WTC11 (cell line): Measurements from ENCODE around the gene PRKCE.

ENCODE experiments used
- ATF2 ChIP-seq: sonication (generic); formaldehyde crosslinking; IDR thresholded peaks from 2 replicates; pipeline ENCODE4 v1.8.1; 2022; ENCODE audit warnings: low read depth, missing genetic modification reagents, borderline replicate concordance
- CTCF ChIP-seq: fragments of 200-600 bp; IDR thresholded peaks from 2 replicates; pipeline ENCODE4 v1.8.0; 2022; ENCODE audit warnings: antibody characterized with exemption
- E2F5 ChIP-seq: sonication (generic); formaldehyde crosslinking; IDR thresholded peaks from 2 replicates; pipeline ENCODE4 v1.8.1; 2022; ENCODE audit warnings: mild to moderate bottlenecking, moderate library complexity, missing genetic modification reagents
- FOXP4 ChIP-seq: sonication (generic); formaldehyde crosslinking; IDR thresholded peaks from 2 replicates; pipeline ENCODE4 v1.8.0; 2022; ENCODE audit warnings: mild to moderate bottlenecking, missing genetic modification reagents
- IRF2 ChIP-seq: sonication (generic); formaldehyde crosslinking; IDR thresholded peaks from 2 replicates; pipeline ENCODE4 v1.8.0; 2022; ENCODE audit warnings: low read depth, missing genetic modification reagents, borderline replicate concordance
- NFE2L1 ChIP-seq: sonication (generic); formaldehyde crosslinking; IDR thresholded peaks from 2 replicates; pipeline ENCODE4 v1.8.1; 2023; ENCODE audit warnings: missing genetic modification reagents
- NFYB ChIP-seq: sonication (generic); formaldehyde crosslinking; conservative IDR thresholded peaks from 2 replicates; pipeline ENCODE4 v1.8.0; 2022; ENCODE audit warnings: low read depth, missing genetic modification reagents
- NR2C2 ChIP-seq: sonication (generic); formaldehyde crosslinking; IDR thresholded peaks from 2 replicates; pipeline ENCODE4 v1.8.0; 2022; ENCODE audit warnings: mild to moderate bottlenecking, missing genetic modification reagents
- SMAD3 ChIP-seq: sonication (generic); formaldehyde crosslinking; IDR thresholded peaks from 2 replicates; pipeline ENCODE4 v1.8.0; 2022; ENCODE audit warnings: missing genetic modification reagents, mild to moderate bottlenecking, borderline replicate concordance
- ZNF121 ChIP-seq: sonication (generic); formaldehyde crosslinking; IDR thresholded peaks from 2 replicates; pipeline ENCODE4 v1.8.0; 2023; ENCODE audit warnings: missing genetic modification reagents
- ZNF317 ChIP-seq: sonication (generic); formaldehyde crosslinking; IDR thresholded peaks from 2 replicates; pipeline ENCODE4 v1.8.1; 2023; ENCODE audit warnings: low read depth, mild to moderate bottlenecking, moderate library complexity, missing genetic modification reagents, borderline replicate concordance
- ZNF512 ChIP-seq: sonication (generic); formaldehyde crosslinking; IDR thresholded peaks from 2 replicates; pipeline ENCODE4 v1.8.1; 2022; ENCODE audit warnings: missing genetic modification reagents, borderline replicate concordance

GRCh38 chr2:45715601-45716379 is 64.3 kb downstream of the PRKCE start:
- no peak for TF ChIP-seq SMAD3 (CRISPR knock-in tag)
- no peak for TF ChIP-seq NFE2L1 (CRISPR knock-in tag)
- TF ChIP-seq ZNF121 (CRISPR knock-in tag) = no peak
- TF ChIP-seq CTCF = no peak
- TF ChIP-seq NR2C2 (CRISPR knock-in tag) = no peak
- no peak for TF ChIP-seq FOXP4 (CRISPR knock-in tag)
- no peak for TF ChIP-seq ZNF512 (CRISPR knock-in tag)
- TF ChIP-seq IRF2 (CRISPR knock-in tag) = no peak
- no peak for TF ChIP-seq E2F5 (CRISPR knock-in tag)
- TF ChIP-seq ATF2 (CRISPR knock-in tag) = no peak
- TF ChIP-seq ZNF317 (CRISPR knock-in tag) = no peak
- no peak for TF ChIP-seq NFYB (CRISPR knock-in tag)
